Measurements from ENCODE around the gene QSOX2. TPM values are rescaled to one million over a fixed set of nuclear protein-coding genes. Genes with fewer than 3 reads are reported as not detected.

Gene QSOX2
- total RNA-seq, 1 donor from 2014 or later: 24.1 TPM

DNA sequence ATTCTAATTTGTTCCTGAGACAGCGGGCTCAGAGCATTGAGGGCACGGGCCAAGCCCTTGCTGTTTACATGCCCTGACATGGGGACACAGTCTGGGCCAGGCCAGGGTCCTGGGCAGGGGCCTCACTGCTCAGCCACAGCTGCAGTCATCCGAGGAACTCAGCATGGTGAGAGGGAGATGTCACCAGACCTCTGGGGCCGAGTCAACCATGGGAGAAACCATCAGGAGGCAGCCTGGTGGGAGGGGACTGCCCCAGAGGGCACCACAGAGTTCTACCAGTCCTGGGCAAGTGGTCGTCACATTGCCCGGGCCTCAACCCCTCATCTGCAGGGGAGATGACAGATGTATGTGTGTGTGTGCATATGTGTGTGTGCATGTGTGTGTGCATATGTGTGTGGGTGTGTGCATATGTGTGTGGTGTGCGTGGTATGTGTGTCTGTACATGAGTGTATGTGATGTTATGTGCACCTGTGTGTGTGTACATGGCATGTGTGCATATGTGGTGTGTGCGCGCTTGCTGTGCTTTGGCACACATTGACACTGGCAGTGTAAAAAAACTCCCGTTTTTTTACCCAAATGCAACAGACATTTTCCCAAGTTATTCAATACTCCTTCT is 84.5 kb downstream of the QSOX2 start:
- no peaks in the 10 kb centered on the region for H3K36me3 Mint-ChIP-seq (ENCODE audit: insufficient read depth)
- TF ChIP-seq, protein P1, sequence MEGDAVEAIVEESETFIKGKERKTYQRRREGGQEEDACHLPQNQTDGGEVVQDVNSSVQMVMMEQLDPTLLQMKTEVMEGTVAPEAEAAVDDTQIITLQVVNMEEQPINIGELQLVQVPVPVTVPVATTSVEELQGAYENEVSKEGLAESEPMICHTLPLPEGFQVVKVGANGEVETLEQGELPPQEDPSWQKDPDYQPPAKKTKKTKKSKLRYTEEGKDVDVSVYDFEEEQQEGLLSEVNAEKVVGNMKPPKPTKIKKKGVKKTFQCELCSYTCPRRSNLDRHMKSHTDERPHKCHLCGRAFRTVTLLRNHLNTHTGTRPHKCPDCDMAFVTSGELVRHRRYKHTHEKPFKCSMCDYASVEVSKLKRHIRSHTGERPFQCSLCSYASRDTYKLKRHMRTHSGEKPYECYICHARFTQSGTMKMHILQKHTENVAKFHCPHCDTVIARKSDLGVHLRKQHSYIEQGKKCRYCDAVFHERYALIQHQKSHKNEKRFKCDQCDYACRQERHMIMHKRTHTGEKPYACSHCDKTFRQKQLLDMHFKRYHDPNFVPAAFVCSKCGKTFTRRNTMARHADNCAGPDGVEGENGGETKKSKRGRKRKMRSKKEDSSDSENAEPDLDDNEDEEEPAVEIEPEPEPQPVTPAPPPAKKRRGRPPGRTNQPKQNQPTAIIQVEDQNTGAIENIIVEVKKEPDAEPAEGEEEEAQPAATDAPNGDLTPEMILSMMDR (IDR thresholded peaks at IDR 0.05; ENCODE audit: unreplicated experiment): no peak
- H3K9me3 Mint-ChIP-seq (ENCODE audit: low read depth): peaks cover 3% of the 10 kb centered on the region
- peaks cover 31% of the 10 kb centered on the region for H3K4me1 Mint-ChIP-seq (ENCODE audit: low read depth)
- peak overlapping the region; percentile 26 for H3K4me3 Mint-ChIP-seq (ENCODE audit: low read depth)
- DNase-seq (ENCODE audit: low spot score, unreplicated experiment): no peak
- H3K27me3 Mint-ChIP-seq: no peaks in the 10 kb centered on the region
- peak overlapping the region; percentile 57 for H3K27ac Mint-ChIP-seq

- TF ChIP-seq, protein P1 (IDR thresholded peaks at IDR 0.05; ENCODE audit: unreplicated experiment): no peak
- Mint-ChIP-seq H3K27ac (peak overlapping the region; percentile 76), H3K27me3 (no peaks in the 10 kb centered on the region), H3K9me3 (ENCODE audit: low read depth) (peaks cover 3% of the 10 kb centered on the region), H3K4me1 (ENCODE audit: low read depth) (peaks cover 34% of the 10 kb centered on the region), H3K4me3 (ENCODE audit: low read depth) (no peak overlapping the region), H3K36me3 (ENCODE audit: insufficient read depth) (no peaks in the 10 kb centered on the region)
- DNase-seq (ENCODE audit: low spot score, unreplicated experiment): peak; percentile 43
These were observed 85.2 kb downstream of the QSOX2 start for GRCh38 chr9:136160381-136160841.

DNA sequence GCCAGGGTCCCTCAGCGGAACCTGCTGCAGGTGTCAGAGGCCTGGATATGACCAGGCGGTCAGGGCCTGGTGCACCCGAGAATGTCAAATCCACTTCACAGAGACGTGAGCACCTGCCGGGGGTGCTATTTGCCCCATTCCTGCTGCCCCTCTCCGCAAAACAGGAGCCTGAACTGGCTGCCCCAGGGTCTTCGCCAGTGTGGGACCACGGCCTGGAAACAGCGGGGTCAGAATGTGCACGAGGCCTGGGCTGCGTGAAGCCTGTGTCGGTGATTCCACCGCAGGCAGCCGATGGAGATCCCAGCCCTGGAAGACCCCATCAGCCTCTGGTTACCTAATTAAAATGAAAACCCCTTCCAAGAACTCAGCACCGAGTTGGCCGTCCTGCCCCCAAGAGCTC is 85.8 kb downstream of the QSOX2 start:
- no peaks in the 10 kb centered on the region for H3K36me3 Mint-ChIP-seq (ENCODE audit: insufficient read depth)
- H3K27ac Mint-ChIP-seq: peak overlapping the region; percentile 76
- no peak for DNase-seq (ENCODE audit: low spot score, unreplicated experiment)
- no peak overlapping the region for H3K4me3 Mint-ChIP-seq (ENCODE audit: low read depth)
- peaks cover 34% of the 10 kb centered on the region for H3K4me1 Mint-ChIP-seq (ENCODE audit: low read depth)
- peaks cover 3% of the 10 kb centered on the region for H3K9me3 Mint-ChIP-seq (ENCODE audit: low read depth)
- TF ChIP-seq, protein P1 (IDR thresholded peaks at IDR 0.05; ENCODE audit: unreplicated experiment): no peak
- no peaks in the 10 kb centered on the region for H3K27me3 Mint-ChIP-seq

DNA sequence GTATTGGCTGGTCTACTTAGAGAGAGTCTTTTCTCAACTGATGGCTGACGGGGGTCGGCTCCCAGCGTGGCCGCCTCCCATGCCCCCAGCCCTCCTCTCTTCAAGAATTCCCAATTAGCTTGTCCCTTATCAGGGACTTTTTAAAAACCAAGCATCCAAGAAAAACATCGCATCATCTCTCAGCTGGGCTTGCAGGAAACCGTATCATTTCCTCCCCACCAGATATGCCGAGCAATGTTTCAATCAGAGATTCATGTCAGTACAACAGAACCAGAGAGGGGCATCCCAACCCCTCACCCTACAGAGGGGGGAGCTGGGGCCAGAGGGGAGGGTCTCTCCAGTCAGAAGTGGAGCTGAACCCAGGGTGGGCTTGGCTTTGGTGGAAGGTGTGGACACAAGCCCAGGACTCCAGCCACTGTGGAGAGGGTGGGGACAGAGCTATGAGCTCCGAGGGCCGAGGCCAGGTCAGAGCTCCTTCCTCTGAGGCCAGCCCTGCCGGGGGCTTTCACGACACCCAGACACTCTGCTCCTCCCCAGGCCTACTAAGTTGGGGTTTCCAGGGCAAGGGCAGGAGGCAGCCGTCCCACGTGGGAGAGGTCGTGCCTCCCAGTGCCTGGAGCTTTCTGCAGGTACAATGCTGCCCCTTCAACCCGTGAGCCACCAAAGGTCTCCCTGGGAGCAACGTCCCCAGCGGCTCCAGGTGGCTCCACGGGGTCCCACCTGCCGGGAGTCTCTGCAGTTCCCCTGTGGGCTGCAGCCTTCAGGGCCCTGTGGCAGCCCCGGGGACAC is 87.9 kb downstream of the QSOX2 start:
- Mint-ChIP-seq H3K27me3 (peaks cover 1% of the 10 kb centered on the region), H3K36me3 (ENCODE audit: insufficient read depth) (no peaks in the 10 kb centered on the region), H3K4me3 (ENCODE audit: low read depth) (no peak overlapping the region), H3K27ac (no peak overlapping the region), H3K9me3 (ENCODE audit: low read depth) (no peaks in the 10 kb centered on the region), H3K4me1 (ENCODE audit: low read depth) (peaks cover 34% of the 10 kb centered on the region)
- TF ChIP-seq, protein P1 (IDR thresholded peaks at IDR 0.05; ENCODE audit: unreplicated experiment): no peak
- DNase-seq (ENCODE audit: low spot score, unreplicated experiment): no peak

Other genes with a start within 250 kb of the QSOX2 start
- gene NACC2, start 150.5 kb downstream of the QSOX2 start, total RNA-seq: 11.6 and 12.9 TPM in 2 replicates
- 39.2 and 39.5 TPM in 2 replicates for gene TMEM250, start 126.9 kb downstream of the QSOX2 start, total RNA-seq
- gene LHX3, start 40.7 kb downstream of the QSOX2 start, total RNA-seq: not detected in 2 replicates
- 1.2 and 1.4 TPM in 2 replicates for gene CCDC187, start 58.3 kb upstream of the QSOX2 start, total RNA-seq
- gene GPSM1, start 81.7 kb upstream of the QSOX2 start, total RNA-seq: 79.2 and 82.2 TPM in 2 replicates
- gene DNLZ, start 117.9 kb upstream of the QSOX2 start, total RNA-seq: 16.2 and 18.4 TPM in 2 replicates
- 1.6 and 2.0 TPM in 2 replicates for gene CARD9, start 127.9 kb upstream of the QSOX2 start, total RNA-seq
- 22.3 and 23.7 TPM in 2 replicates for gene SNAPC4, start 154.4 kb upstream of the QSOX2 start, total RNA-seq
- gene ENTR1, start 164.8 kb upstream of the QSOX2 start, total RNA-seq: 68.3 and 70.9 TPM in 2 replicates
- 63.6 and 68.3 TPM in 2 replicates for gene PMPCA, start 164.8 kb upstream of the QSOX2 start, total RNA-seq
- gene INPP5E, start 194.0 kb upstream of the QSOX2 start, total RNA-seq: 25.1 and 26.2 TPM in 2 replicates
- 76.1 and 78.8 TPM in 2 replicates for gene SEC16A, start 237.2 kb upstream of the QSOX2 start, total RNA-seq

All from progenitor cell of endocrine pancreas (in vitro differentiated cells).